Lung microvascular endothelial cell (primary cell): ENCODE data around the gene TNIP2. TPM values are rescaled to one million over a fixed set of nuclear protein-coding genes. Genes with fewer than 3 reads are reported as not detected.
"Not testable (repeated sequence)": the region's sequence is repeated elsewhere in the genome, so short reads cannot be mapped to it uniquely, and the experiment has no call there.

Experiments
- DNase-seq, 2 donors: peaks; one replicate each; pipeline versions ENCODE4 v3.0.0 to v3.0.0-alpha.2; 2010; ENCODE audit warnings: low read depth in 2 of 2
- total RNA-seq: library from RNA; depleted of rRNA; stranded (reverse); fragments of >200 nt; gene quantifications from 2 replicates; pipeline ENCODE4 v1.2.1, GENCODE V29; 2014

TNIP2 gene
- total RNA-seq, 1 donor from 2014 or later: 70.6 TPM

DNA sequence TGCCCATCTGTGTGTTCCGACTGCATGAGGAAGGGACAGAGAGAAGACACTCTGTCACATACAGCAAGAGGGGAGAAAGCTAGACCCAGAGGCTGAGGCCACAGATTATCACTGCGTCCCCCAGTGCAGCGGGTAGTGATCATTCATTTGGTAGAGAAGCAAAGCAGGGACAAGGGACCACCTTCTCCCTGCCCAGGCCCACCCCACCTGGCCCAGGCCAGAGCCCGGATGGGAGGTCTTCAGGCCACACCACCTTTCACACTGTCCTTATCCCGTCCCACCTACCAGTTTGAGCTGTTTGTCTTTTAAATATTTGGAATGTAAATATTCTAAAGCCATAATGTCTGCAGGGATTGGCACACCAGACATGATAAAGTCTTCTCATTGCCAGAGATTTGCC, 10.6 kb downstream of the TNIP2 start:
- no peak for DNase-seq

DNA sequence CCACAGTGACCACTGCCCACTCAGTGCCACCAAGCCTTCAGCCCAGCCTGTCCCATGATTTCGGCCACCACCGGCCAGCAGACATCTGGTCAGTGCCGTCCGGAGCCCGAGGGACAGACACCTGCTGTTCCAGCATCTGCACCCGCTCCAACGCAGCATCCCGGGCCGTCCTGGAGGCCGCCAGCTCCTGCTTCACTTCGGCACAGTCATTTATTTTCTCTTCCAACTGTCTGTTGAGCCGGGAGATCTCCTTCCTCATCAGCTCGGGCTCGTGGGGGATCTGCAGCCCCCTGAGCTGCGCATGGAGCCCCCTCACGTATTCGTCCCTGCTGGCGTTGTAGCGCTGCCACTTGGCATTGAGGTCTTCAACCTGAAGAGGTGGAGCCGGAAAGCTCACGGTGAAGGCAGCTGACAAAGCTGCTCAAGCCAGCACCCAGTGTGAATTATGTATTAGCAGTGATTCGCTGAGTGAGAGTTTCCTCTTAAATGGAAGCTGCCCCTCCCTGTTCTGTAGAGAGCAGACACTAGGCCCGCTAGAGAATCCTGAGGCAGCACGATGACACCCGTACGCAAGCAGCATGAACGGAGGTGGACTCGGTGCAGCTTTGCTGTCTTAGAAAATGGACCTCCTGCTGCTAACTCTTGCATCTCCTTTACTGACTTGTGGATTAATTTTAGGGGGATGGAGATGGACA, 11.4 kb downstream of the TNIP2 start:
- no peak for DNase-seq

DNA sequence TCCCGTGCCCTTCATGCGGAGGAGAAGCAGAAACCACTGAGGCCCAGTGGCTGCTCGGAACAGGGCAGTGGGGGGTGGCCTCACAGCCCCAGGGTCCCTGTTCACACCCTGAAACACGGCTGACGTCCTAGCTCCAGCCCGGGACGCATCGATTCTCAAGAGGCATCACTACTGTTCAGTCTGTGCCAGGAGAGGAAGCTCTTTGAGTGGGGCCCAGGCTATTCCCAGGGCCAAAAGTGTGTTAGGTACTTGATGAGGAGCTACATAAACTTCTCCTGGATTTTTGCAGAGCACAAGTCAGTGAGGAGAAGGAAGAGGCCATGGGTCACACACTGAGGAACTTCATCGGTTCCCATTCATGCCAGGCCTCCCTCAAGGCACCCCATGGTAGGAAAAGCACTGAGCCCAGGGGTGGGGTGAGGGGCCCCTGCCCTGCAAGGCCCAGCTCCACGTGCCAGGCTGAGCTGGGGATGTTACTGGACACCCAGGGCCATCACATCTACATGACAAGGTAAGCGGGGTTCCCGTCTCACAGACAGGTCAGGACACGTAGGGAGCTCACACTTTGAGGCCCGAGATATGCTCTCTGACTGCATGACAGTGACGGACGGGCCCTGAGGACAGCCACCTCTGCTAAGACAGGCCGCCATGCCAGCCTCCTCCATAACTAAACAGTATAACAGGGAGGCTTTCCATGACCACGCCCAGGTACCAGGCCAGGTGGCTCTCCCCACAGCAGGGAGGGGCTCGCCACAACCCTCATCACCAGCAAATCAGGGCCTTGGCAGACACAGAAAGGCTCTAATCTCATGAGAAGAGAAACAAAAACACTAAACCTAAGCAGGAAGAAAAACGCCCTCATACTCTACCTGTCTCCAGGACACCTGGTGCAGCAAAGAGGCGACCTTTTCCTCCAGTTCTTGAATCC, 12.4 kb downstream of the TNIP2 start:
- no peak for DNase-seq

DNA sequence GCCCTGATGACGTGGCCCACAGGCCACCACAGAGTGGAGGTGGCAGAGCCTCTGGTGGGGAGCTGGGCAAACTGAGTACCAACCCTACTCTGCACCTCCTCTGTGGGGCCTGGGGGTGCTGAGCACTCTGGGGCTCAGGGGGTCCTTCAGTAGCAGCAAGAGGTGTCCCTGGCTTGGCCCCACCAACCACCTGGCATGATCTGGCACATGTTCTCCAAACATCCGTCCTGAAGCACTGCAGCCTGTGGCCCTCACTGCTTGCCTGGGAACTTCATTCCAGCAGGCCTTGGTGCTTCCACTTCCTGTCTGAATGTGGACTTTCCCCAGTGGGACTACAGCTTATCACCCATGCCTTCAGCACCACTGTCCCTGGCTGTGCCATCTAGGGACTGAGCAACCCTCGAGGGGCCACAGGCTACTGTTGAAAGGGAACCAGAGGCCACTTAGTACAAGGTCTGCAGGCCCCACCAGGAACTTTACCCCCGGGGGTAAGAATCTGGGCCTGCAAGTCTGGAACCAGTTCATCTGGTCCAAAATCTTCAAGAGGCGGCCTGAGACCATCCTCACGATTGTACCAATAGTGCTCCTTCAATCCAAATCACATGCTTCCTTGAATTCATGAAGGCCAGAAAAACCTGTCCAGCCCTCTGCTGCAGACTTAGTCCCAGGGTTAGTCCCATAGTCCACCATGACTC, 13.2 kb downstream of the TNIP2 start:
- DNase-seq: no peak

DNA sequence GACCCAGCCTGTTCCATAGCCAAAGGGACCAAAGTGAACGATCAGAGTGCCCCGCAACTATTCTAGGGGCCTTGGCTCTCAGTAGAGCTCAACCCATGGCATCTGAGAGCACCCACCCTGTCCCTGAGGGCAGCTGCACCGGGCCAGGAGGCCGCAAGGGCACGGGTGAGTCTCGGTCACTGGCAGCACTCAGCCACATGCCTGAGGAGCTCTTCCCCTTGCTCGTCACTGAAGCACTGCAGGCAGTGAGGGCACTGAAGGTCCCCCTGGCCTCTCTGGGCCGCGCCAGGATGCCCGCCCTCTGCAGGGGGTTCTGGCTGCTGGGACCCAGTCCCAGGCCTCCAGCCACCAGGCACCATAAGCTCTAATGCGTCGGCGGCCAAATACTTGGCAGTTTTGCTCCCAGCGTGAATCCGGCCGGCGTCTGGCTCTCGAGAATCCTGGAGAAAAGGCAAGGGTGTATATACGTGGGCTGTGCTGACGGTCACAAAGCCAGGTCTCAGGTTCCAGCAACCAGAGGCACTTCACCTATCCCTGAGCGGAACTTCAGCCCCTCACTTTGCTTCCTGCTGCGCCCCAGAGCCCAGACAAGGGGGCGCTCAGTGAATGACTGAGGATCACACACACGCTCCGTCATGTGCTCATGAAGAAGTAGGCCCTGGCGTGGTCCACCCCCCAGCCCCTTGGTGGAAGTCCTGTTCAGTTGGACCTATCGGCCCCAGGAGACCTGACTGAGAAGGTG, 13.9 kb downstream of the TNIP2 start:
- no peak for DNase-seq

DNA sequence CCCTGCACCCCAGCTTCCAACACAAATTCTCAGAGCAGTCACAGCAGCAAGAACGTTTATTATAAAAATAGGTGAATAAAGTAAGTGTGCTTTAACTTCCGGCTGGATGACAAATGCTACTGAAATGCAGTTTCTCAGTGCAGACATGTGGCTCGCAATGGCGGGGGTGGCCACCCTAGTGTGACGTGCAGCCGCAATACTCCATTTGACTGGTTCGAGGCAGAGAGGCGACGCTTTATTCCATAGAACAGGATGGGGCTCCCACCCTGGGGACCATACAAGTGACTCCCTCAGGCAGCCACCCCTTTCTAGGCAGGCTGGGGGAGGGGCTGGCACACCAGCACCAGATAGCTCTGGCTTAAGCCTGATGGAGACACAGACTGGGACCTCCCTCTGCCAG, 14.5 kb downstream of the TNIP2 start:
- DNase-seq: no peak

DNA sequence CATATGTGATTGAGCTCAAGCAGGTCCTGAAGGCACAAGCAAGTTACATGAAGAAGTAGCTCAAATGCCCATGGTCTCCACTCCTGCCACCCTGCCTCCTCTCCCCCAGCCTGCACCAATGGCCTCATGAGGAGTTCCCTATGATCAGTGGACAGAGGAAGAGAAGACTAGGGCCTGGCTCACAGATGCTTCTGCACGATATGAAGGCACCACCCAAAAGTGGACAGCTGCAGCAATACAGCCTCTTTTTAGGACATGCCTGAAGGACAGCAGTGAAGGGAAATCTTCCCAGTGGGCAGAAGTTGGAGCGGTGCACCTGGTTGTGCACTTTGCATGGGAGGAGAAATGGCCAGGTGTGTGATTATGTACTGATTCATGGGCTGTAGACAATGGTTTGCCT, 17.8 kb downstream of the TNIP2 start:
- not testable (repeated sequence) for DNase-seq

DNA sequence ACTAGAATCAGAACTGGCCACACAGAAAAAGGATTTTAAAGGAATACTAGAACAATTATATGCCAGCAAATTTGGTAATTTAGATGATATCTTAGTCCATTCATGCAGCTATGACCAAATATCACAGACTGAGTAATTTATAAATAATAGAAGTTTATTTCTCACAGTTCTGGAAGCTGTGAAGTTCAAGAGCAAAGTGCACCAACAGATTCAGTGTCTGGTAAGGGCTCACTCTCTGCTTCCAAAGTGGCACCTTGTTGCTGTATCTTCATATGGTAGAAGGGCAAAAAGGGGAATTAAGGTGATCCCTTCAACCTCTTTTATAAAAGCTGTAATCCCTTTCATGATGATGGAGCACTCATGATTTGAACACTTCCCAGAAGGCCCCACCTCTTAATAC, 20.3 kb downstream of the TNIP2 start:
- DNase-seq: no peak

DNA sequence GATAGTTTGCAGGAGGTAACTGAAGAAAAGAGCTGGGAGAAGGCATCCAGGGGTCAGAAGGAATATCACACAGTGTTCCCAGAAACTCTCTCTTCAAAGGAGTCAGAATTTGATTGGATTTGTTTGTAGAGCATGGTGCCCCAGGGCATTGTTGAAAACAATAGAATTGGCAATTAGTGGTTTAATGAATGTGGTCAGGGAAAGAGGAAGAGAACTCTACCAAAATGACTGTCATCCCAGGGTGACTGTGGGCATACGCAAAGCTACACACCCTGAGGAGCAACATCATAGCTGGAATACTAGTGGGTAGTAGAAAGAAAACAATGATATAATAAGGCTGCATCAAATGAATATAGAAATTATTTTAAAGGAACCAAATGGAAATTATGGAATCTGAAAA, 21.5 kb downstream of the TNIP2 start:
- DNase-seq: no peak

DNA sequence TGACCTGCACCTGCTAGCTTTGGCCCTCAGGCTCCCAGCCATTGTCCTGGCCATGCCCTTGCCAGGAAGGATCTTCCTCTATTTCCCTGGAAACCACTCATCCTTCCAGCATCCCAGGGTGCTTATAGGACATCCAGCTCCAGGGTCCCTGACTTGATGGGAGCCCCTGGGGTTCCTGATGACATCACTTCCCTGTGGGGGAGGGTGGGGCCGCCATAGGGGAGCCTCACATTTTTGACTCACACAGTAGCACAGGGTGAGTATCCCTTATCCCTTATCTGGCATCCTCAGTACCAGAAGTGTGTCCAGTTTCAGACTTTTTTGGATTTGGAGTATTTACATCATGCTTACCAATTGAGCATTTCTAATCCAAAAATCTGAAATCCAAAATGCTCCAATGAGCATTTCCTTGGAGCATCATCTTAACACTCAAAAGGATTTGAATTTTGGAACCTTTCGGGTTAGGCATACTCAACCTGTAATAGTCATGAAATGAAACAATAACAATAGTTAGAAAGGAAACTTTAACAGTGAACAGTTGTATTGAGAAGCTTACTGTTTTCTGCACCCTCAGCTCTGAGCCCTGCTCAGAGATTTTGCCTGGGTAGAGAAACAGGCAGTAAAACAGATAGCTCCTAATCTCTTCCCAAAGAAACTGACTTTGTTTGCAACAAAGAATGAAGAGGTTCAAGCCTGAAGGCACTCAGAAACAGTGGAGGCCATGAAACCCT, 22.1 kb downstream of the TNIP2 start:
- DNase-seq: no peak

DNA sequence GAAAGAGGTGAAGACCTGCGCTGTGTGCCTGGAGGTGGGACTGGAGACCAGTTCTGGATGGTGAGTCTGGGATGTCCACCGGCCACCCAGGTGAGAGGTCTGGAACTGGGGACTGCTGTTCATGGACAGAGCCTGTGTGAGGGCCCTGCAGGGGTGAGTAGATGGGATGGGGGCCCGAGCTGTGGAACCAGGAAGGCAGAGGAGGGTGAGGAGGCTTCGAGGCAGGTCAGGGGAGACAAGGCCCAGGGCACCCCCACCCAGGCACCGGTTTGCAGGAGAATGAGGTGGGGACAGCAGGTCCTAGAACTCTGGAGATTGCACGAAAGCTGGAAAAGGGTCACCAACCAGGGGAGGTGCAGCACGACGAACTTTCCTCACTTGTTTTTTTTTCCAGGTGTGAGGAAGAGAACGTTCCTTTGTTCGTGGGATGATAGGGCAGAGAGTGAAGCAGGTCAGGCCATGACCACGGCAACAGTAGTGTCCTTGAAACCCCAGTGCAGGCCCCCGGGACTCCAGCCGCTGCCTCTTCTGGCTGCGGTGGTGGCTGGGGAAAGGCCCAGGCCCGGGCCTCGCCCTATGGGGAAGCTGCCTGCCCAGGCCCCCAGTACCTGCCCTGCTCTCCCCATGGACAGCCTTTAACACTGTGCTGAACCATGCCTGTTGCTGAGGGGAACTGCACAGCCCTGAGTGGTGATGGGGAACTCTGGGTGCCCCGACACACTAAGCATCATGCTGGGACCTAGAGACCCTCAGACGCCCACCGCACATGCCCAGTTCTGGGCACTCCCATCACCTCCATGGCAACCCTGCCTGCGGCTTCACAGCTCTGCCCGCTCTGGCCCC, 22.9 kb downstream of the TNIP2 start:
- no peak for DNase-seq

DNA sequence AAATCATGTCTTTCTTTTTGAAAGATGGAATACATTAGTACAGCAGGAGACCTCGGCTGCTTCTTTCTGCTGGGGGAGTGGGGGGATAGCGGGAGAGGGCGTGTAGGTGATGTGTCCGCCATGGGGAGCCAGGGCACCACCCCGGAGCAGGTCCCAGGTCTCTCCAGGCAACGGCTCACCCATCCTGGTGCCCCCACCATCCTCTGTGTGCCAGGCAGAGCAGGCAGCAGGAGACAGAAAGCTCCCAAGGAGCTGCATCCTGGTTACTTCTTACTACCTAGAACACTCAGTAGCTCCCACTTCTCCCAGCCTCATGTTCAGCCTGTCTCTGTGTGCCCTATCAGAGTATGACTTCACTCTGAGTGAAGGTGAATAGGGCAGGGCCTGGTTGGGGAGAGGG, 23.6 kb downstream of the TNIP2 start:
- no peak for DNase-seq

DNA sequence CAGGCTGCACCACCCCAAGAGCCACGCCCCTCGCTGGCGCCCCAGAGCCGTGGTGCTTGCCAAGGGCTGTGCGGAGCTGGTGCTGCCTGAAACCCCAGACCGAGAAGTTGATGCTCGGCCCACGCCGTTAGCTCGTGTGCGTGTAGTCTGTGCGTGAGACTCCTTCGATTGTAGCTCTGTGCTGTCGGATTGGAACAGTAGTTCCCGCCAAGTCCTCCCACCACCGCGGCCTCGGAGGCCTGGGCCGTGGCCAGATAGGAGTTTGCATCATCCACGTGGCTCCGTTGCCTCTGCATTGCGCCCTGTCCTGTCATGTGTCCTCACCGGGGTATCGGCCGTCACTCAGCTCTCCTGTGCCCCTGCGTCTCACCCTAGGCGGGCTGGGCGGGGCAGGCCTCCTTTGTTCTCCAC, 24.2 kb downstream of the TNIP2 start:
- no peak for DNase-seq

DNA sequence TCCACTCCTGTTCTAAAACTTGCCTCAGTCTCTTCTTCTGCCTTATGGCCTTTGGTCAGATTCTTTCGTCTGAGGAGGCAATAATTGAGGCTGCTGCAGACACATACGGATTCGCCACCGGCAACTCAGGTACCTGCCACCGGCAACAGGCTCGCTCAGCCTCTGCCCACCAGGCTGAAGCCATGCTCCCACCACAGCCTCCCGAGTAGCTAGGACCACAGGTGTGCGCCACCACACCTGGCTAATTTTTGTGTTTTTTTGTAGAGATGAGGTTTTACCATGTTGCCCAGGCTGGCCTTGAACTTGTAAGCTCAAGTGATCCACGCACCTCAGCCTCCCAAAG, 26.6 kb downstream of the TNIP2 start:
- no peak for DNase-seq

DNA sequence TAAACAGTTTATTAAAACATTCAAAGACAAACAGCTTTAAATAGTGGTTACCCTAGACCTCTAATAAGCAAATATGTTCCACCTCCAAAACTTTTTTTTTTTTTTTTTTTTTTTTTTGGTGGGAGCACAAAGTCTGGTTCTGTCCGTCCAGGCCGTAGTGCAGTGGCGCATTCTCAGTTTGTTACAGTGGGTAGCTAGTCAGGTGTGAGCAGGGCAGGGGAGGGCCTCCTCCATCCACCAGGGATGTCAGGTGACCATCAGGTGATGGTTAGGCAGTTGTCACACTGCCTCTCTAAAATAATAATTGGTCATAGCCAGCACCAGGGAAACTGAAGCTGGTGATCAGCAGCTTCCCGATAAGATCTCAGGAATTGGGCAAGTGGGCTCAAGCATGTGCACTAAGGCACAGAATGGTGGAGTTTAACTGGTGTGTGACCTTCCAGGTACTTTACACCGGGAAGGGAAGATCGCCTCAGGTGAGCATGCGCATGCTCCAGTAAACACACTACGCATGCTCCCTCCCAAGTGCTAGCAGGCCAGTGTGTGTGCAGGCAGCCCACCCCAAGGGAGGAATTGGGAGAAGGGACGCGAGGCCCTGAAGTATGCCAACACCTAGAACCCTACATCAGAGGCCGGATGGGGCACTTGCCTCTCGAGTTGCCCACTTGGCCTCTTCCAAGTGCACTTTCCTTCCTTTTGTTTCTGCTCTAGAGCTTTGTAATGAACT, 27.2 kb downstream of the TNIP2 start:
- DNase-seq: no peak

DNA sequence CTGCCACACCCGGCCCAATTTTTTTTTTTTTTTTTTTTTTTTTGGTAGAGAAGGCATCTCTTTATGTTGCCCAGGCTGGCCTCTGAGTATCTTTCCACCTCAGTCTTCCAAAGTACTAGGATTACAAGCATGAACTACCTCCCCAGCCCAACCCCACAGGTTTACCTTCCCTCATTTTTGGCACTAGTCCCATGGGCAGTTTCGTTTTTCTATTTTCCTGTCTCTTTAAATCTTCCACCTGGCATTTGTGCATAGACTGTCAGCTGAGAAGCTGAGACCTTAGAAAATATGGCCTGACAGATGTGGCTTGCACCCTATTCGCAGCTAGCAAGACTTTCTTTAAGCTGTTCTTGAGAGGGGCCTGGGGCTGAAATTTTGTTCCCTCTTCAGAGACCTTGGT, 27.9 kb downstream of the TNIP2 start:
- no peak for DNase-seq

DNA sequence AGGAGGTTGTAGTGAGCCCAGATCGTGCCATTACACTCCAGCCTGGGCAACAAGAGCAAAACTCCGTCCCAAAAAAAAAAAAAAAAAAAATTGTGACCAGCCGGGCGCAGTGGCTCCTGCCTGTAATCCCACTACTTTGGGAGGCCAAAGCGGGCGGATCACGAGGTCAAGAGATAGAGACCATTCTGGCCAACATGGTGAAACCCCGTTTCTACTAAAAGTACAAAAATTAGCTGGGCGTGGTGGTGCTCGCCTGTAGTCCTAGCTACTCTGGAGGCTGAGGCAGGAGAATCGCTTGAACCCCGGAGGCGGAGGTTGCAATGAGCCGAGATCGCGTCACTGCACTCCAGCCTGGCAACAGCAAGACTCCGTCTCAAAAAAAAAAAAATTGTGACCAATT, 29.3 kb downstream of the TNIP2 start:
- not testable (repeated sequence) for DNase-seq

DNA sequence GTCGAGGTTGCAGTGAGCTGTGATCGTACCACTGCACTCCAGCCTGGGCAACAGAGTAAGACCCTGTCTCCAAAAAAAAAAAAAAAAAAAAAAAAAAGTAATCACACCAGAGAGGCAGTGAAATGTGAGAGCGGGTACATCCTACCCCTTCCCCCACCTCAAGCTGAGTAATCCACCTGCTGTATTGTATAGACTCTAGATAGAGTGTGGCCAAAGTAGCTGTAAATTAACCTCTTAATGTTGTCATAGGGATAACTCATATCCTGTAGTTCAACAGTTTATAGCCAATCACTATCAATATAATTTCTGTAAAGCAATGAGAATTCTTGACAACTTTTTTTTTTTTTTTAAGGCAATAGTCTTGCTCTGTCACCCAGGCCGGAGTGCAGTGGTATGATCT, 30.8 kb downstream of the TNIP2 start:
- DNase-seq: no peak

DNA sequence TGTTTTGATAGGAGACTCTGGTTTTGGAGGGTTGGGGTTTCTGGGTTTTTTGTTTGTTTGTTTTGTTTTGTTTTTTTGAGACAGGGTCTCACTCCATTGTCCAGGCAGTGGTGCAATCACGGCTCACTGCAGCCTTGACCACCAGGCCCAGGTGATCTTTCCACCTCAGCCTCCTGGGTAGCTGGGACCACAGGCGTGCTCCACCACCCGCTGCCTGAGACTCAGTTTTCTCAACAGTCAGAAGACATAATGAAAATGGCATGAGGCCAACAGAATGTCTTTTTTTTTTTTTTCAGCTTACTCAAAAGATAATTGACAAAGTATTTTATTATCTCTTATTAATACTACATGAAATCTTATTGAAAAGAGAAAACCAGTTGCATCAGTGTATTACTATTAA, 32.4 kb downstream of the TNIP2 start:
- no peak for DNase-seq

DNA sequence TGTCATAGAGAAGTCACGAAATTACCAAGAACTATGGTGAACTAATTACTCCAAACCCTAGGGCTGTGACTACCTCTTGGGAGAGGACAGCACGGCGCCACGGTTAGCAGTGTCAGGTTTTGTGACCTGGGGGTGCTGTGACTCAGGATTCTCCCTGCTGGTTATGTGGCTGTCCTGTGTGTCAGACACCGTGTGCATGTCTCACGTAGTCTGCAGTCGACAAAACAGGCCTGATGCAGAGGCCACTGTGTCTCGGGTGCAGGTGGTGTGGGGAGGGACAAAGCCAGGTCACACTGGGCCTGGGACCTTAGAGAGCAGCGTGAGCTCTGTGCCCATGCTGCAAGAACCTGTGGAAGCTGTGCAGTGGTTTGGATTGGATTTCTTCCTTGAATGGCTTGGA, 34.1 kb downstream of the TNIP2 start:
- no peak for DNase-seq
